ENCODE measurements around the gene PTTG2.

DNA sequence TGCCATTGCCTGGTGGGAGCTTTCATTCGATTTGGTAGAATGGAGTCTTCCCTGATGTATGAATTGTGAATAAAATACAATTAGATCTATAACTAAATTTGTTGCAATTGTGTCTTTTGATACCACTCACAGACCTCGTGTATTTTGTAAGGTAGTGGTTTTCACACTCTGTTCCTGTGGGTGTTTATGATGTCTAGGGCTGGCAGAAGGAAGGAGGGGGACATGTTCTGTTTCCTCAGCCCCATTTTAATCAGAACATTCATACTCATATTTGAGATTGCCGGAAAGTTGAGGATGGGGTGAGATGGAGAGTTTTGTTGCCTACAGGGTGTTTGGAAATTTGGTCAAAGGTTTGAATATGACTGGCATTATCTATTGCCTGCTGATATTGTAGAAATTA is 42.9 kb downstream of the PTTG2 start:
- TF ChIP-seq POLR2A (IDR thresholded peaks at IDR 0.05) (no peak), CTCF (IDR thresholded peaks at IDR 0.05) (no peak), EP300 (IDR thresholded peaks at IDR 0.05) (no peak)

All from tibial nerve (tissue), 4 donors.